Nephron (organoid): Measurements from ENCODE around the gene PAPPA2.

Source experiments
- H3K27ac Mint-ChIP-seq, 3 experiments: 2 replicates each; pipeline ENCODE4 v1.8.0; 2020; ENCODE audit warnings: mixed read lengths in 3 of 3, mild to moderate bottlenecking in 2 of 3, moderate library complexity in 1 of 3
- H3K27me3 Mint-ChIP-seq: 2 replicates; pipeline ENCODE4 v1.8.0; 2021; ENCODE audit warnings: low read depth, mild to moderate bottlenecking, moderate library complexity, mixed read lengths
- H3K36me3 Mint-ChIP-seq: 2 replicates; pipeline ENCODE4 v1.8.0; 2020; ENCODE audit warnings: low read depth, mixed read lengths
- H3K4me1 Mint-ChIP-seq: 2 replicates; pipeline ENCODE4 v1.8.0; 2020; ENCODE audit warnings: mixed read lengths
- H3K4me3 Mint-ChIP-seq, 3 experiments: 2 replicates each; pipeline ENCODE4 v1.8.0; 2020; ENCODE audit warnings: mild to moderate bottlenecking in 3 of 3, mixed read lengths in 3 of 3, moderate library complexity in 2 of 3
- H3K9me3 Mint-ChIP-seq: 2 replicates; pipeline ENCODE4 v1.8.0; 2020; ENCODE audit warnings: mixed read lengths
- TF ChIP-seq, protein P1 (sequence below), 3 experiments: fragments of 200-600 bp; sonication (generic); IDR thresholded peaks; one replicate each; pipeline ENCODE4 v1.5.0; 2021; ENCODE audit warnings: antibody characterized with exemption in 3 of 3; ENCODE audit not compliant: unreplicated experiment in 3 of 3

Gene PAPPA2

GRCh38 chr1:176566004-176566975 lies 103.3 kb downstream of the PAPPA2 start:
- H3K4me3 Mint-ChIP-seq = no peak overlapping the region
- H3K9me3 Mint-ChIP-seq = no peaks in the 10 kb centered on the region
- H3K27ac Mint-ChIP-seq = no peak overlapping the region
- H3K27me3 Mint-ChIP-seq = peaks cover 4% of the 10 kb centered on the region
- no peaks in the 10 kb centered on the region for H3K36me3 Mint-ChIP-seq
- TF ChIP-seq, protein P1, sequence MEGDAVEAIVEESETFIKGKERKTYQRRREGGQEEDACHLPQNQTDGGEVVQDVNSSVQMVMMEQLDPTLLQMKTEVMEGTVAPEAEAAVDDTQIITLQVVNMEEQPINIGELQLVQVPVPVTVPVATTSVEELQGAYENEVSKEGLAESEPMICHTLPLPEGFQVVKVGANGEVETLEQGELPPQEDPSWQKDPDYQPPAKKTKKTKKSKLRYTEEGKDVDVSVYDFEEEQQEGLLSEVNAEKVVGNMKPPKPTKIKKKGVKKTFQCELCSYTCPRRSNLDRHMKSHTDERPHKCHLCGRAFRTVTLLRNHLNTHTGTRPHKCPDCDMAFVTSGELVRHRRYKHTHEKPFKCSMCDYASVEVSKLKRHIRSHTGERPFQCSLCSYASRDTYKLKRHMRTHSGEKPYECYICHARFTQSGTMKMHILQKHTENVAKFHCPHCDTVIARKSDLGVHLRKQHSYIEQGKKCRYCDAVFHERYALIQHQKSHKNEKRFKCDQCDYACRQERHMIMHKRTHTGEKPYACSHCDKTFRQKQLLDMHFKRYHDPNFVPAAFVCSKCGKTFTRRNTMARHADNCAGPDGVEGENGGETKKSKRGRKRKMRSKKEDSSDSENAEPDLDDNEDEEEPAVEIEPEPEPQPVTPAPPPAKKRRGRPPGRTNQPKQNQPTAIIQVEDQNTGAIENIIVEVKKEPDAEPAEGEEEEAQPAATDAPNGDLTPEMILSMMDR (IDR thresholded peaks at IDR 0.05; ENCODE audit: unreplicated experiment in 3 of 3) = no peak
- H3K4me1 Mint-ChIP-seq = peaks cover 17% of the 10 kb centered on the region

DNA sequence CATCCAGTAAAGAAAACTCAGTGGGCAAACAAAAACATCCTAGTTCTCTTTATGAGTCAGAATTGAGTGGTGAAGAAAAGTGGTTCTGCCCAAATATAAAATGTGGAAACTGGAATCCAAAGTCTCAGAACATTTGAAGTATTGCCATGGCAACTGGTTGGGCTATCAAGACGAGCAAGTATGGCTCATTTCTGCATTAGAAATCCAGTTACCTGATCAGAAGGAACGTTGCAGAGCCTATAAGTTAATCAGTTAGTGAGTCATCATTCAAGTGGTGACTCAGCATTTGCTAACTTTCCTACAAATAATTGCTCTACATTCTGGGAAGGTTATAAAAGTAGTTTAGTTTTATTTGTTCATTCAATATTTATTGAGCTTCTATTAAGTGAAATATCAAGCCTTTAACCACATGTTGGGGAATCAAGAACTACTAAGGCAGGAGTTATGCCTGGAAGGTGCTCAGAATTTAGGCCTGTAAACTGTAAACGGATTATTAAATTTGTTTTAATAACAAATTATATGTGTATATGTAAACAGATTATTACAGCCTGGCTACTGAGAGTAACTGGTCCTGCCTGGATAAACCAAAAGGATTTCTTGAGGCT lies 104.3 kb downstream of the PAPPA2 start:
- Mint-ChIP-seq H3K27ac (no peak overlapping the region), H3K27me3 (peaks cover 4% of the 10 kb centered on the region), H3K9me3 (no peaks in the 10 kb centered on the region), H3K4me1 (peaks cover 13% of the 10 kb centered on the region), H3K4me3 (no peak overlapping the region), H3K36me3 (no peaks in the 10 kb centered on the region)
- TF ChIP-seq, protein P1 (IDR thresholded peaks at IDR 0.05; ENCODE audit: unreplicated experiment in 3 of 3) = no peak

DNA sequence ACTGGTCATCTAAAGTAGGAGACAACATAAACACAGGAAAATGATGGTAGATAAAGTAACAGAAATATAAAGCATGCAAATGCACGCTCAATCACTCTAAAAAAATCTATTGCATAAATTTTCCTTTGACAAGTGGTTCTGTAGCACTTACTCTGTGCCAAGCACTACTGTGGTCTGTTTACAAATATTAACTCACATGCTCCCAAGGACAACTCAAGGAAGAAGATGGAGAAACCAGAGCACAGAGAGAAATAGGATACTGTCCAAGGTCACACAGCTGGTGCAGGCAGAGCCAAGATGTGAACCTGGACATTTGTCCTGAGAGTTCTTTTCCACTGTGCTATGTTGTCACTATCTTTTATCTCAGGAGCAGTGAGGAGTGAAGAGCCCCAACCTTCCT lies 105.2 kb downstream of the PAPPA2 start:
- H3K9me3 Mint-ChIP-seq = no peaks in the 10 kb centered on the region
- H3K27ac Mint-ChIP-seq = no peak overlapping the region
- H3K27me3 Mint-ChIP-seq = peaks cover 4% of the 10 kb centered on the region
- peaks cover 13% of the 10 kb centered on the region for H3K4me1 Mint-ChIP-seq
- TF ChIP-seq, protein P1 (IDR thresholded peaks at IDR 0.05; ENCODE audit: unreplicated experiment in 3 of 3) = no peak
- H3K4me3 Mint-ChIP-seq = no peak overlapping the region
- no peaks in the 10 kb centered on the region for H3K36me3 Mint-ChIP-seq

DNA sequence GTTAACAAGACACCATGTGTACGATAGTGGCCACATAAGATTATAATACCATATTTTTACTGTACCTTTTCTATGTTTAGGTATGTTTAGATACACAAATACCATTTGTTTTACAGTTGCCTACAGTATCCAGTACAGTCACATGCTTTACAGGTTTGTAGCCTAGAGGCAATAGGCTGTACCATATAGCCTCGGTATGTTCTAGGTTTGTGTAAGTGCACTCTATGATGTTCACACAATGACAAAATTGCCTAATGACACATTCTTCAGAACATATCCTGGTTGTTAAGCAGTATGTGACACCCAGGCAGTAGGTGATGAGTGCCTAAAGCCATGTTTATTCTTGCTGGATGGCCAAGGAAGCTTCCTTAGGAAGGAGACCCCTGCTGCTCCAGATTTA lies 111.8 kb downstream of the PAPPA2 start:
- Mint-ChIP-seq H3K4me3 (no peak overlapping the region), H3K27ac (no peak overlapping the region), H3K36me3 (no peaks in the 10 kb centered on the region), H3K27me3 (peaks cover 7% of the 10 kb centered on the region), H3K4me1 (peaks cover 16% of the 10 kb centered on the region), H3K9me3 (no peaks in the 10 kb centered on the region)
- TF ChIP-seq, protein P1 (IDR thresholded peaks at IDR 0.05; ENCODE audit: unreplicated experiment in 3 of 3) = no peak

DNA sequence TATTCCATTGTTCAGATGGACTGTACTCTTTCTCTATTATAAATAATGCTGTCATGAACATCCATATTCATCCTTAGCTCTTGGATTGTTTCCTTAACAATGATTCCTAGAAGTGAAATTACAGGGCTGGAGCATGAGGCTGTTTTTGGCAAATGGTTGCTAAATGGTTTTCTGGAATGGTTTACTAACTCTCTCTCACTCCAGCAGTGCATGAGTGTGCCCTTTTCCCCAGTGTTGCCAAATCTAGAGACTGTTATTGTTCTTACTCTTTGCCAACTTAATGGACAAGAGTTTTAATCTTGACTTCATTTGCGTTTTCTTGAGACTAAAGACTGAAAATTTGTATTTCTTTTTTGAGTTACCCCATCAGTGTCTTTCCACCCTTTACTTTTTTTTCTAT lies 113.0 kb downstream of the PAPPA2 start:
- Mint-ChIP-seq H3K27me3 (peaks cover 3% of the 10 kb centered on the region), H3K4me3 (no peak overlapping the region), H3K27ac (no peak overlapping the region), H3K36me3 (no peaks in the 10 kb centered on the region), H3K4me1 (peaks cover 16% of the 10 kb centered on the region), H3K9me3 (no peaks in the 10 kb centered on the region)
- TF ChIP-seq, protein P1 (IDR thresholded peaks at IDR 0.05; ENCODE audit: unreplicated experiment in 3 of 3) = no peak
